ENCODE data around the gene NCOA3.

Gene NCOA3

GRCh38 chr20:47605673-47606413 is 104.2 kb downstream of the NCOA3 start:
- no peak for DNase-seq

GRCh38 chr20:47606414-47606982 is 104.8 kb downstream of the NCOA3 start:
- no peak for DNase-seq

GRCh38 chr20:47606983-47607613 is 105.4 kb downstream of the NCOA3 start:
- DNase-seq: no peak

- DNase-seq: no peak
Measured at GRCh38 chr20:47609001-47609400, 107.3 kb downstream of the NCOA3 start.

- no peak for DNase-seq
Measured at GRCh38 chr20:47610247-47610944, 108.7 kb downstream of the NCOA3 start.

- DNase-seq: no peak
Measured at GRCh38 chr20:47610945-47611250, 109.2 kb downstream of the NCOA3 start.

- no peak for DNase-seq
Measured at GRCh38 chr20:47611785-47612184, 110.1 kb downstream of the NCOA3 start.

- DNase-seq: no peak
Measured at GRCh38 chr20:47612670-47613069, 111.0 kb downstream of the NCOA3 start.

GRCh38 chr20:47614703-47615309 is 113.1 kb downstream of the NCOA3 start:
- DNase-seq: no peak

- no peak for DNase-seq
Measured at GRCh38 chr20:47618479-47618878, 116.8 kb downstream of the NCOA3 start.

- DNase-seq: peak; percentile 13 to 57
Measured at GRCh38 chr20:47620808-47621805, 119.4 kb downstream of the NCOA3 start.

- DNase-seq: no peak
Measured at GRCh38 chr20:47622118-47622665, 120.5 kb downstream of the NCOA3 start.

- DNase-seq: no peak
Measured at GRCh38 chr20:47623206-47623605, 121.5 kb downstream of the NCOA3 start.

GRCh38 chr20:47627540-47627939 is 125.9 kb downstream of the NCOA3 start:
- no peak for DNase-seq

- no peak for DNase-seq
Measured at GRCh38 chr20:47629907-47630306, 128.2 kb downstream of the NCOA3 start.

GRCh38 chr20:47631078-47631477 is 129.4 kb downstream of the NCOA3 start:
- DNase-seq: no peak

- DNase-seq: no peak
Measured at GRCh38 chr20:47635256-47635655, 133.6 kb downstream of the NCOA3 start.

GRCh38 chr20:47638851-47639250 is 137.2 kb downstream of the NCOA3 start:
- DNase-seq: no peak

- DNase-seq: no peak
Measured at GRCh38 chr20:47642118-47642517, 140.4 kb downstream of the NCOA3 start.

GRCh38 chr20:47642624-47643023 is 140.9 kb downstream of the NCOA3 start:
- DNase-seq: no peak

- DNase-seq: no peak
Measured at GRCh38 chr20:47645632-47646031, 143.9 kb downstream of the NCOA3 start.

- DNase-seq: no peak
Measured at GRCh38 chr20:47647994-47648393, 146.3 kb downstream of the NCOA3 start.
